HepG2 (cell line): ENCODE measurements around the gene FCHSD1. TPM values are rescaled to one million over a fixed set of nuclear protein-coding genes. Genes with fewer than 3 reads are reported as not detected.
A peak's percentile ranks its signal among the peaks of the same experiment; 100 is the strongest.

Source experiments
- CREB1 ChIP-seq, 2 experiments: fragments of 450-650 bp in 1 of 2; IDR thresholded peaks; 2 replicates each; pipeline ENCODE4 v1.6.1; 2016 to 2017; ENCODE audit warnings: control low read depth in 1 of 2, mild to moderate bottlenecking in 1 of 2, missing compliant biosample characterization in 1 of 2, missing genetic modification characterization in 1 of 2
- DR1 ChIP-seq: sonication (generic); formaldehyde crosslinking; IDR thresholded peaks from 2 replicates; pipeline ENCODE4 v1.8.0; 2021; ENCODE audit warnings: mild to moderate bottlenecking, missing genetic modification reagents, inconsistent platforms
- EED ChIP-seq: sonication (generic); formaldehyde crosslinking; IDR thresholded peaks from 2 replicates; pipeline ENCODE4 v1.5.0; 2020; ENCODE audit warnings: mild to moderate bottlenecking, missing genetic modification reagents
- ELF4 ChIP-seq: sonication (generic); formaldehyde crosslinking; IDR thresholded peaks from 2 replicates; pipeline ENCODE4 v1.5.0; 2020; ENCODE audit warnings: missing genetic modification reagents, mild to moderate bottlenecking, moderate library complexity, borderline replicate concordance
- FOSL1 ChIP-seq: sonication (generic); formaldehyde crosslinking; IDR thresholded peaks from 2 replicates; pipeline ENCODE4 v1.9.0; 2021; ENCODE audit warnings: missing genetic modification reagents, borderline replicate concordance
- GABPB1 ChIP-seq: IDR thresholded peaks from 2 replicates; pipeline ENCODE4 v1.6.1; 2016; ENCODE audit warnings: mild to moderate bottlenecking, missing genetic modification reagents, moderate library complexity, missing compliant biosample characterization
- KDM2A ChIP-seq: sonication (generic); formaldehyde crosslinking; IDR thresholded peaks from 2 replicates; pipeline ENCODE4 v1.4.0; 2020; ENCODE audit warnings: low read depth, missing genetic modification reagents, borderline replicate concordance
- KMT2B ChIP-seq: IDR thresholded peaks from 2 replicates; pipeline ENCODE4 v1.6.1; 2016; ENCODE audit warnings: missing genetic modification reagents, missing compliant biosample characterization
- MAFG ChIP-seq: sonication (generic); formaldehyde crosslinking; IDR thresholded peaks from 2 replicates; pipeline ENCODE4 v1.5.1; 2020; ENCODE audit warnings: mild to moderate bottlenecking, missing genetic modification reagents
- MAFK ChIP-seq, 2 experiments: IDR thresholded peaks in 1 of 2; conservative IDR thresholded peaks in 1 of 2; 2 replicates each; pipeline ENCODE4 v1.6.1; 2011; ENCODE audit warnings: improper control_type of control experiment in 2 of 2, low read length in 2 of 2
- MATR3 ChIP-seq: sonication (generic); formaldehyde crosslinking; IDR thresholded peaks from 2 replicates; pipeline ENCODE4 v1.4.0; 2020; ENCODE audit warnings: missing genetic modification reagents
- MEIS2 ChIP-seq: sonication (generic); formaldehyde crosslinking; IDR thresholded peaks from 2 replicates; pipeline ENCODE4 v1.9.0; 2021; ENCODE audit warnings: mild to moderate bottlenecking, missing genetic modification reagents
- PHB2 ChIP-seq: fragments of 450-650 bp; IDR thresholded peaks from 2 replicates; pipeline ENCODE4 v1.6.1; 2018; ENCODE audit not compliant: partially characterized antibody
- POLR2A ChIP-seq, 2 experiments: IDR thresholded peaks; 2 replicates each; pipeline ENCODE4 v1.6.1; 2011; ENCODE audit warnings: low read depth in 2 of 2, low read length in 2 of 2, mild to moderate bottlenecking in 1 of 2, moderate library complexity in 1 of 2; ENCODE audit not compliant: insufficient read depth in 1 of 2
- SCMH1 ChIP-seq: sonication (generic); formaldehyde crosslinking; IDR thresholded peaks from 2 replicates; pipeline ENCODE4 v1.9.0; 2021; ENCODE audit warnings: missing genetic modification reagents, mild to moderate bottlenecking, borderline replicate concordance
- TARDBP ChIP-seq: sonication (generic); formaldehyde crosslinking; IDR thresholded peaks from 2 replicates; pipeline ENCODE4 v1.8.0; 2022; ENCODE audit warnings: mild to moderate bottlenecking, missing genetic modification reagents
- TRIM24 ChIP-seq: sonication (generic); formaldehyde crosslinking; IDR thresholded peaks from 2 replicates; pipeline ENCODE4 v1.8.0; 2022; ENCODE audit warnings: mild to moderate bottlenecking, missing genetic modification reagents
- YEATS4 ChIP-seq: sonication (generic); formaldehyde crosslinking; IDR thresholded peaks from 2 replicates; pipeline ENCODE4 v1.4.0; 2020; ENCODE audit warnings: missing genetic modification reagents, borderline replicate concordance
- ZFP41 ChIP-seq: sonication (generic); formaldehyde crosslinking; IDR thresholded peaks from 2 replicates; pipeline ENCODE4 v1.4.0; 2020; ENCODE audit warnings: mild to moderate bottlenecking, missing genetic modification reagents, borderline replicate concordance
- ZFYVE20 ChIP-seq: sonication (generic); formaldehyde crosslinking; IDR thresholded peaks from 2 replicates; pipeline ENCODE4 v1.8.0; 2023; ENCODE audit warnings: low read depth, mild to moderate bottlenecking, moderate library complexity, missing genetic modification reagents, borderline replicate concordance
- ZNF180 ChIP-seq: sonication (generic); formaldehyde crosslinking; IDR thresholded peaks from 2 replicates; pipeline ENCODE4 v1.4.0; 2020; ENCODE audit warnings: low read depth, missing genetic modification reagents, borderline replicate concordance
- ZNF20 ChIP-seq: sonication (generic); formaldehyde crosslinking; IDR thresholded peaks from 2 replicates; pipeline ENCODE4 v1.4.0; 2020; ENCODE audit warnings: mild to moderate bottlenecking, moderate library complexity, missing genetic modification reagents
- ZNF224 ChIP-seq: sonication (generic); formaldehyde crosslinking; IDR thresholded peaks from 2 replicates; pipeline ENCODE4 v1.5.0; 2020; ENCODE audit warnings: mild to moderate bottlenecking, missing genetic modification reagents
- ZNF574 ChIP-seq: sonication (generic); formaldehyde crosslinking; IDR thresholded peaks from 2 replicates; pipeline ENCODE4 v1.4.0; 2020; ENCODE audit warnings: missing genetic modification reagents
- ZNF629 ChIP-seq: sonication (generic); formaldehyde crosslinking; conservative IDR thresholded peaks from 2 replicates; pipeline ENCODE4 v1.5.0; 2020; ENCODE audit warnings: missing genetic modification reagents
- ZNF644 ChIP-seq: IDR thresholded peaks from 2 replicates; pipeline ENCODE4 v1.6.1; 2016; ENCODE audit warnings: low read depth
- ZNF703 ChIP-seq: sonication (generic); formaldehyde crosslinking; IDR thresholded peaks from 2 replicates; pipeline ENCODE4 v1.5.1; 2020; ENCODE audit warnings: missing genetic modification reagents, mild to moderate bottlenecking, moderate library complexity, borderline replicate concordance
- ZNF773 ChIP-seq: sonication (generic); formaldehyde crosslinking; IDR thresholded peaks from 2 replicates; pipeline ENCODE4 v1.4.0; 2020; ENCODE audit warnings: missing genetic modification reagents, borderline replicate concordance
- polyA plus RNA-seq, 8 experiments: library from polyadenylated mRNA; depleted of rRNA in 3 of 8; stranded (reverse) in 7 of 8; unstranded in 1 of 8; fragments of >200 nt; fragmentation: Illumina TruSeq in 4 of 8; extraction: Trizol in 4 of 8; gene quantifications; 2 replicates each; pipeline versions ENCODE4 v1.2.1 to v1.2.3, GENCODE V29; 2011 to 2016; ENCODE audit warnings: low read depth in 4 of 8, missing spikeins in 1 of 8, mixed read lengths in 1 of 8; ENCODE audit not compliant: insufficient read depth in 1 of 8
- total RNA-seq, 5 experiments: library from RNA; depleted of rRNA; stranded (reverse); fragments of >200 nt; fragmentation: Illumina TruSeq; extraction: Trizol; gene quantifications; 2 replicates each; pipeline ENCODE4 v1.2.3, GENCODE V29; 2016; ENCODE audit warnings: low read depth in 1 of 5

FCHSD1 gene
- total and polyA plus RNA-seq, 2 of the 13 experiments (the other 11 are each of a cell fraction or from before 2014, with no cell fraction given), result 5.5 to 15.4 TPM

DNA sequence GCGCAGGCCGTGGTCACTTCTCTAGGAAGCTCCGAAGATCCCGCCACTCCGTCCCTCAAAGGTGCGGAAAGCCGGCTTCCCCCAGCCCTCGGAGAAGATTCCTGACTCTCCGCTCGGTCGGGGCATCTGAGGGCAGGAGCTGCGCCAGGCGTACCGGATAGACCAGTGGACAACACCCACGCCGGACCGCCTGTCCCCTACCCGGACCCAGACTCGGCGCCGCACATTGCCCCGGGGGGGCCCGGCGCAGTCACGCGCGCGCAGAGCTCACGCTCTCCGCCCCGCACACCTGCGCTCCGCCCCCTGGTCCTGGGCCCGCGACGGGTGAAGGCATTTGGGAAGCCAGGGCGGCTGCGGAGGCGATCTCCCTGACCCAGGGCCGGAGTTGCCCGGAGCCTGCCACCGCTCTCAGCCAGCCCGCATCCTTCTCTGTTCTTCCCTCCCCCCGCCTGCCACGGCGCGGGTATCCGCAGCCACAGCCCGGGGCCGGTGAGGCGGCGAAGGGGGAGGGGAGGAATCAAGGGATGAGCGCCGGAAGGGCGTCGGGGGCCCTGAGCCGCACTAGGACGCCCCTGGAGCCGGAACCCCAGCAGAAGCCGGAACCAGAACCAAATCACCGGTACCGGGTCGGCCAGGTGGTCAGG lies 14.0 kb downstream of the FCHSD1 start (continued):
- TF ChIP-seq ZFP41, result no peak
- peak; percentile 15 for TF ChIP-seq KDM2A
- TF ChIP-seq CREB1 (IDR thresholded peaks at IDR 0.05), result no peak
- no peak for TF ChIP-seq CREB1 (CRISPR knock-in tag; IDR thresholded peaks at IDR 0.05)
- peak; percentile 76 for TF ChIP-seq GABPB1 (CRISPR knock-in tag)
- peak; percentile 8; the same call in 1 of the 2 replicates for TF ChIP-seq MEIS2 (CRISPR knock-in tag)
- TF ChIP-seq ZNF574 (CRISPR knock-in tag), result peak; percentile 23; the same call in 1 of the 2 replicates
- TF ChIP-seq YEATS4 (CRISPR knock-in tag), result no peak; the same call in 1 of the 2 replicates
- TF ChIP-seq TRIM24 (CRISPR knock-in tag), result no peak
- no peak for TF ChIP-seq ZFYVE20
- TF ChIP-seq ZNF773 (CRISPR knock-in tag), result no peak
- no peak for TF ChIP-seq MAFK (conservative IDR thresholded peaks at IDR 0.05 in 1 of 2, IDR thresholded peaks at IDR 0.05 in 1 of 2; ENCODE audit: low read length in 2 of 2)
- TF ChIP-seq ZNF703 (CRISPR knock-in tag), result no peak; the same call in 1 of the 2 replicates
- peak; percentile 76; the same call in 1 of the 2 replicates for TF ChIP-seq EED (CRISPR knock-in tag)
- 0 out of 2 replicates have a peak, but pooled peaks have one; percentile 25 for TF ChIP-seq KMT2B (CRISPR knock-in tag)
- peak; percentile 32; the same call in 1 of the 2 replicates for TF ChIP-seq ELF4 (CRISPR knock-in tag)
- TF ChIP-seq POLR2A (IDR thresholded peaks at IDR 0.05; ENCODE audit: insufficient read depth in 1 of 2, low read depth in 2 of 2, low read length in 2 of 2), result no peak
- TF ChIP-seq ZNF629, result no peak
- TF ChIP-seq MAFG, result no peak
- TF ChIP-seq ZNF180, result no peak
- 0 out of 2 replicates have a peak, but pooled peaks have one; percentile 5 for TF ChIP-seq DR1 (CRISPR knock-in tag)
- TF ChIP-seq FOSL1 (CRISPR knock-in tag), result no peak
- TF ChIP-seq ZNF224 (CRISPR knock-in tag), result 0 out of 2 replicates have a peak, but pooled peaks have one; percentile 26
- TF ChIP-seq MATR3, result no peak
- no peak for TF ChIP-seq PHB2
- TF ChIP-seq TARDBP (CRISPR knock-in tag), result peak; percentile 71; the same call in 1 of the 2 replicates
- no peak for TF ChIP-seq ZNF20 (CRISPR knock-in tag)
- no peak for TF ChIP-seq ZNF644
- no peak for TF ChIP-seq SCMH1 (CRISPR knock-in tag)
